ENCODE results near the gene DGLUCY.

DNA sequence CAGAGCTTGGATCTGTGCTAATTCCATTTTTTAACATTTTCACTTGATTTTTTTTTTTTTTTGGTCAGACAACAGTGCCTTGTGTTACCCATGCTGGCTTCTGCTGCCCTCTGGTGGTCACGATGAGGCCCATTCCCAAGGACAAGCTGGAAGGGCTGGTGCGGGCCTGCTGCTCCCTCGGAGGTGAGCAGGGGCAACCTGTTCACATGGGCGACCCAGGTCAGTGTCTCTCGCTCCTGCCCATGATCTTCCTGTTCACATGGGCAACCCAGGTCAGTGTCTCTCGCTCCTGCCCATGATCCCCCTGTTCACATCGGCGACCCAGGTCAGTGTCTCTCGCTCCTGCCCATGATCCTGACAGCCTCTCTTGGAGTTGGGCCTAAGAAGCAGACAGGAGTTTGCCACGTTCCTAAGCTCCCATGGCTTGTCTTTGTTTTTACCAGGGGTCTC is 59.4 kb downstream of the DGLUCY start:
- TF ChIP-seq, protein P1, sequence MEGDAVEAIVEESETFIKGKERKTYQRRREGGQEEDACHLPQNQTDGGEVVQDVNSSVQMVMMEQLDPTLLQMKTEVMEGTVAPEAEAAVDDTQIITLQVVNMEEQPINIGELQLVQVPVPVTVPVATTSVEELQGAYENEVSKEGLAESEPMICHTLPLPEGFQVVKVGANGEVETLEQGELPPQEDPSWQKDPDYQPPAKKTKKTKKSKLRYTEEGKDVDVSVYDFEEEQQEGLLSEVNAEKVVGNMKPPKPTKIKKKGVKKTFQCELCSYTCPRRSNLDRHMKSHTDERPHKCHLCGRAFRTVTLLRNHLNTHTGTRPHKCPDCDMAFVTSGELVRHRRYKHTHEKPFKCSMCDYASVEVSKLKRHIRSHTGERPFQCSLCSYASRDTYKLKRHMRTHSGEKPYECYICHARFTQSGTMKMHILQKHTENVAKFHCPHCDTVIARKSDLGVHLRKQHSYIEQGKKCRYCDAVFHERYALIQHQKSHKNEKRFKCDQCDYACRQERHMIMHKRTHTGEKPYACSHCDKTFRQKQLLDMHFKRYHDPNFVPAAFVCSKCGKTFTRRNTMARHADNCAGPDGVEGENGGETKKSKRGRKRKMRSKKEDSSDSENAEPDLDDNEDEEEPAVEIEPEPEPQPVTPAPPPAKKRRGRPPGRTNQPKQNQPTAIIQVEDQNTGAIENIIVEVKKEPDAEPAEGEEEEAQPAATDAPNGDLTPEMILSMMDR (IDR thresholded peaks at IDR 0.05; ENCODE audit: insufficient read depth, low read depth, low read length) = peak; percentile 90
- TF ChIP-seq EZH2 (IDR thresholded peaks at IDR 0.05; ENCODE audit: insufficient read depth, low read length) = no peak
